IPS-18a (cell line): ENCODE results near the gene CACNA1C.

Source experiments
- H3K27ac ChIP-seq: one replicate; pipeline ENCODE4 v1.5.1; 2013; ENCODE audit warnings: low read length
- H3K27me3 ChIP-seq: one replicate; pipeline ENCODE4 v1.6.1; 2013; ENCODE audit warnings: mild to moderate bottlenecking, low read length; ENCODE audit not compliant: control insufficient read depth, insufficient read depth
- H3K36me3 ChIP-seq: one replicate; pipeline ENCODE4 v1.6.1; 2013; ENCODE audit warnings: low read depth, low read length; ENCODE audit not compliant: control insufficient read depth
- H3K4me1 ChIP-seq: one replicate; pipeline ENCODE4 v1.6.1; 2013; ENCODE audit warnings: low read depth, low read length; ENCODE audit not compliant: control insufficient read depth
- H3K4me3 ChIP-seq: one replicate; pipeline ENCODE4 v1.5.1; 2013; ENCODE audit warnings: low read length
- H3K9ac ChIP-seq: one replicate; pipeline ENCODE4 v1.6.1; 2013; ENCODE audit warnings: mild to moderate bottlenecking, low read length, moderate library complexity
- H3K9me3 ChIP-seq: one replicate; pipeline ENCODE4 v1.6.1; 2013; ENCODE audit warnings: low read depth, low read length; ENCODE audit not compliant: control insufficient read depth

The CACNA1C gene

DNA sequence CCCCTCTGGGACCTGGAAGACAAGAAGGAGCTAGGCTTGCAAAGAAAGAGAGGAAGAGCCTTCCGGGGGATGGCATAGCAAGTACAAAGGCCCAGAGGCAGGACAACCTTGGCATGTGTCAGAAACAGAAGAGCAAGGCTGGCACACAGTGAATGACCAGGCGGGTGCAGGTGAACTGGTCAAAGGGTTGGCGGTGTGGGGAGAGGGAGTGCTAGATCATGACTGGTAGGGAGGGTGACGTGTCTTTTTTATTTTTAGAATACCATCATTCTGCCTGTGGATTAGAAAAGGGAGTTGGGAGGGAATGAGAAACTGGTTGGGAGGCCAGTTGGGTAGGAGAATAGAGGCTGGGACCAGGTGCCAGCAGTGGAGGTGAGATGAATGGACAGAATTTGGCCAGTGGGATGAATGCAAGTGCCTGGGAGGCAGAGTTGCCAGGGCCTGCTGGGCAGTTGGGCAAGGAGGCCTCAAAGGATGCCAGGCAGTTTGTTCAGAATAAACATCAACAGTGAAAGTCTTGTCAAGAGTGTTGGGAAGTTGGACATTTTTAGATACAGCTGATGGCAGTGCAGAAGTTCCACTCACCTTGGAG, 168.3 kb downstream of the CACNA1C start:
- no peaks in the 10 kb centered on the region for H3K9me3 ChIP-seq
- H3K36me3 ChIP-seq = no peaks in the 10 kb centered on the region
- H3K9ac ChIP-seq = no peak overlapping the region
- H3K27ac ChIP-seq = no peak overlapping the region
- H3K4me3 ChIP-seq = no peak overlapping the region
- no peaks in the 10 kb centered on the region for H3K4me1 ChIP-seq
- H3K27me3 ChIP-seq = no peaks in the 10 kb centered on the region

DNA sequence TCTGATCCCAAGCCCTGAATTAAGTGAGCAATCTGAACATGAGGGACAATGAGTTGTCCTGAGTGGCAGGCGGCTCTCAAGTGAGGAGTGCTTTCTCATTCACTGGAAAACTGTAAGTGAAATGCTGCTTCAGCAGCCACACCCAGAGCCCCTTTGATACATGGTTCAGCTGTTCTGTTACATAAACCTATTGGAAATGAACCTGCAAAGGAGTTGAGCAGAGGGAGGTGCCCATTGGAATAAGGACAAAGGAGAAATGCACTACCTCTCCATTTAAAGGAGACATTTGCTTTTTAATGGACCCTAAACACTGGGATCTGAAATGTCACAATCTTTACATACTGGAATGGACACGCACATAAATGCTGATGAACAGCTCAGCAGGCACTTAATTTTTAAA, 169.9 kb downstream of the CACNA1C start:
- H3K36me3 ChIP-seq = no peaks in the 10 kb centered on the region
- H3K27me3 ChIP-seq = no peaks in the 10 kb centered on the region
- H3K27ac ChIP-seq = no peak overlapping the region

DNA sequence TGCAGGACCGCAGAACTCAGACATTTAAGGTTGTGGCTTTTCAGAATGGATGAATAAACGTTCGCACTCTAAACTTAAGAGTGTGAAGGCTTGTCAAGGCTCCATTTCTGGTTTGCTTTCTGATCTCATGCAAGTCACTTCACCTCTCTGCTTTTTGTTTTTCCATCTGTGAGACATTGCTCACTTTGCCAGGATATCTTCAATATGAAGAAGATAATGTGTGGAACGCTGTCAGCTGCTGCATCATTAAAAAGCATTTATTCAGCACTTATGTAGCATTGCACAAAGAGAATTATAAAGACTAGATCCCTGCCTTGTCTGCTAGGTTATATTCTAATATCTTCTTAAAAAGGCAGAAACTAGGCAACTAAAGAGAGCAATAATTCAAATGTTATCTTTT, 172.2 kb downstream of the CACNA1C start:
- no peaks in the 10 kb centered on the region for H3K27me3 ChIP-seq
- no peak overlapping the region for H3K4me3 ChIP-seq
- no peak overlapping the region for H3K9ac ChIP-seq
- H3K9me3 ChIP-seq = no peaks in the 10 kb centered on the region
- no peaks in the 10 kb centered on the region for H3K36me3 ChIP-seq
- H3K27ac ChIP-seq = no peak overlapping the region
- H3K4me1 ChIP-seq = no peaks in the 10 kb centered on the region

More for the DNA sequence above, 169.9 kb downstream of the CACNA1C start:
- H3K4me3 ChIP-seq = no peak overlapping the region
- H3K9ac ChIP-seq = no peak overlapping the region
- no peaks in the 10 kb centered on the region for H3K9me3 ChIP-seq
- no peaks in the 10 kb centered on the region for H3K4me1 ChIP-seq

DNA sequence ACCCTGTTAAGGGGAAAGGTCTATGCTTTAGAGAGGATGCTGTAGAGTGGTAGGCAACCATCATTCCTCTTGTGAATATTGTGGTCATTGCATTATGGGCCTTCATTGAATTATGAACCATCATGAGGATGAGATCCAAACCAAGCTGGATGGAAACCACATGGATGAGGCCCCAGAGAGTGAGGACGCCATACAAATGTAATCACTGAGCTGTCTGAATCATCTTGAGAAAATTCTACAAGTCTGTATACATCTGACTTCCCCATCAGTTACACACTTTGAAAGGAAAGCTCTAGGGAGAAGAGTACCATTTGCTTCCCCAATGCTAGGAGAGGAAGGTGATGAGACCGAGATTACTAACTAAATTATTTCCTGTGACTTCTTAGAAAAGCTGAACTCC, 172.9 kb downstream of the CACNA1C start:
- Histone ChIP-seq H3K9ac (no peak overlapping the region), H3K27me3 (no peaks in the 10 kb centered on the region)

DNA sequence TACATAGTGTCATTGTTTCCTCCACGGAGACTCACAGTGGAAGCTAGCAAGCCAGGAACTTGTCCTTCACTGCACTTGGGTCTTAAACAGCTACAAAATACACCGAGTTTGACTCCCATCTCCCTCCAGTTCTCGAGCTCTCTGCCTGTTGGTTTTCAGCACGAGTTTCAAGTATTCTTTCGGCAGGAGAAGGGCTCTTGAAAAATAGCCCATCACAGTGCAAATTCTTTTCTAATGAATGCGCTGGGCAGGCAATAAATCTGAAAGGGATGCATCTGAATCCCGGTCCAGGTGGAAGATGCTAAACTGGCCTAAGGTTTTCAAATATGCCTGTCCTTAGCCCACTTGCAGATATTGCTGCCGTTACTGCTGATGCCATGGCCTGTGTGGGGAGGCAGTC, 173.9 kb downstream of the CACNA1C start:
- no peaks in the 10 kb centered on the region for H3K36me3 ChIP-seq
- no peak overlapping the region for H3K4me3 ChIP-seq
- no peaks in the 10 kb centered on the region for H3K4me1 ChIP-seq
- H3K9ac ChIP-seq = no peak overlapping the region
- no peaks in the 10 kb centered on the region for H3K27me3 ChIP-seq
- no peak overlapping the region for H3K27ac ChIP-seq
- no peaks in the 10 kb centered on the region for H3K9me3 ChIP-seq

More for the DNA sequence above, 172.9 kb downstream of the CACNA1C start:
- Histone ChIP-seq H3K4me3 (no peak overlapping the region), H3K9me3 (no peaks in the 10 kb centered on the region), H3K36me3 (no peaks in the 10 kb centered on the region), H3K4me1 (no peaks in the 10 kb centered on the region), H3K27ac (no peak overlapping the region)

DNA sequence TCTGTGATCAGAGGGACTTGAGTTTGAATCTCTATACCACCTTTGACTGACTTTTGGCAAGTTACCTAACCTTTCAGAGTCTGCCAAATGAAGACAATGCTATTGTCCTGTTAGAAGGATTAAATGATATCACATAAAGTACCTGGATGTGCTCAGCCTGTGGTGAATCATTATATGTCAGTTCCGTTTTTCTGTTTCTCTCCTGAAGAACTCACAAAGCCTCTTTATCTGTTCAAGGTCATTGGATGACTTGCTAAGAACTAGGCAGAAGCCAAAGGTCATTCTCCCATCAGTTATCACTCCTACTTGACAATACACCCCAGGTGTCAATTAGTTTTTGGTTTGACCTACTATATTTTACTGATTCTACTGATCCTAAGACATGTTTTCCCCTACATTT, 174.6 kb downstream of the CACNA1C start:
- H3K27ac ChIP-seq = no peak overlapping the region
- no peak overlapping the region for H3K4me3 ChIP-seq
- no peaks in the 10 kb centered on the region for H3K36me3 ChIP-seq
- no peaks in the 10 kb centered on the region for H3K27me3 ChIP-seq
- no peaks in the 10 kb centered on the region for H3K4me1 ChIP-seq
- H3K9ac ChIP-seq = no peak overlapping the region
- no peaks in the 10 kb centered on the region for H3K9me3 ChIP-seq

DNA sequence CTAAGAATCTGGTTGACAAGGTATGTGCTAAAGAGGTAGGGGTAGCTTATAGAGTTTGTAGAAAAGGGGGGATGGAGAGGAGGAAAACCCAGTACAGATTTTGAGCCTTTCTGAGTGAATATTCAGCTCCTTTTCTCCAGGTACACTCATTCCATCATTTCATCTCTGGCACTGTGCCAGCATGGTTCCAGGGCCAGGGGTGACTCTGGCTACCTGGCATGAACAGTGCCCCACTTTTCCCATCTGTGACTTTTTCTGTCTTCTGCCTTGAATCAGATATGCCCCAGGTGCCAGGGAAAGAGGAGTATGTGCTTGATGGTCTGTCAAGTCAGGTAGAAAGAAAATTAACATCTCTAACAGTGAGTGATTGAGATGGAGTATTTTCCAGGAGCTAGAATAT, 175.7 kb downstream of the CACNA1C start:
- no peak overlapping the region for H3K4me3 ChIP-seq
- no peaks in the 10 kb centered on the region for H3K4me1 ChIP-seq
- no peaks in the 10 kb centered on the region for H3K27me3 ChIP-seq
- no peaks in the 10 kb centered on the region for H3K36me3 ChIP-seq
- no peak overlapping the region for H3K9ac ChIP-seq
- H3K9me3 ChIP-seq = no peaks in the 10 kb centered on the region
- no peak overlapping the region for H3K27ac ChIP-seq

DNA sequence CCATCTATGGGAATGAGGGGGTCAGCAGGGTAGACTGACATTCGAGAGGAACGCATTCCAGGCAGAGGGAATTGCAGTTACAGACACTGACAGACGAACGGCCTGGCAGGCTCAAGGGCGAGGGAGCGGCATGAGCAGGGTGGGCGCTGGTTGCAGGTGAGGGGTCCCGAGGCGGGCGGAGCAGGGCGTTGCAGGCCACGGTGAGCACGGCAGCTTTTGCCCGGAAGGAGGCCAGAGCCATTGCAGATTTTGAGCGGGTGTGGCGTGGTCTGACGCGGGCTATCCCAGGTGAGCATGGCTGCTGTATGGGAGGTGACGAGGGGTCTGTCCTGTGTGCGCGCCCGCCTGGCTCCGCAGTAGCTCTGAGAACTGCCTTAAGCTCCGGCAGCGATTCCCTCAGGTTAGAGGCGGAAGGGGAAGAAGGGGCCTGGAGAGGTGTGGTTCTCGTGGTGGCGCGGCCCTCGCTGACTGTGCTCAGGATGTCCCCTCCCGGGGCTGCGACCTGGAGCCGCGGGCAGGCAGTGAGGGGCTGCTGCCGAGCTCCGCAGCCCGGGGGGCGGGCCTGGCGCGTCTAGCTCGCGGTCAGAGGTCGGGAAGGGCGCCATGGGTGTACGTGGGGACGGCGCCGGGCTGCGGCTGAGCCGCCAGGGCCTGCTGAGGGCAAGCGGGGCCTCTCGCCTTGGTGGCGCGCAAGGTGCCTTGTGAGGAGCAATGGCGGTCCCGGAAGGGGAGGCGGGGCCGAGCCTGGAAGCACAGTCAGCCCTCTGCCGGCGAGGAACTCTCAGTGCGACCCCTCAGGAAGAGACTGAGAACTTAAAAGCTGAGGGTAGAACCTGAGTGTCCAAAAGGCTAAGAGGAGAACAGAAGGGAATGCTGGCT, 177.1 kb downstream of the CACNA1C start:
- no peaks in the 10 kb centered on the region for H3K9me3 ChIP-seq
- H3K4me1 ChIP-seq = no peaks in the 10 kb centered on the region
- no peaks in the 10 kb centered on the region for H3K36me3 ChIP-seq
- H3K27ac ChIP-seq = no peak overlapping the region
- no peak overlapping the region for H3K9ac ChIP-seq
- no peak overlapping the region for H3K4me3 ChIP-seq
- H3K27me3 ChIP-seq = no peaks in the 10 kb centered on the region

DNA sequence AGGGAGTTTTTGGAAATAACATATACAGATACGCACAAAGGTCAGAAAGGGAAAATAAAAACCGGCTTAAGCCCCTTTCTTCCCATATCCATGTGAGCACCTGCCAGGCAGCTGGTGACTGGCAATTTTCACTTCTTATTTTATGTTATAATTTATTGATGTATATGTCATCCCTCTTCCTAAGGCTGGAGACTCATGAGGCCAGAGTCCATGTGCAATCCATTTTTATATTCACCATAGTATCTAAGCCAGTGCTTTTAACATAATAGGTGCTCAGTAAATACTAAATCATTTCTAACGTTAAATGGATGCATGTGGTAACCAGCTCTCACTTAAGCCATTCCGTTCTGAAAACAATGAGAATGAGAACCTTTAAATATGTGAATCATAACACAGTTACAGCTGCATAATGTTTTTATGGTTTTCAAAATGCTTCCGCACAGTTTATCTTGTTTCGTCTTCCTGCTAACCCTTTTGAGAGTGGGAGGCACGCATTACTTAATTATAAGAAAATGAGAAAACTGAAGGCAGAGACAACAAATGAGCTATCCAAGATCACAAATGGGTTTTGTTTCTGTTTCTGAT, 178.3 kb downstream of the CACNA1C start:
- no peaks in the 10 kb centered on the region for H3K9me3 ChIP-seq
- no peaks in the 10 kb centered on the region for H3K36me3 ChIP-seq
- no peak overlapping the region for H3K27ac ChIP-seq
- H3K27me3 ChIP-seq = no peaks in the 10 kb centered on the region
- no peak overlapping the region for H3K9ac ChIP-seq
- no peaks in the 10 kb centered on the region for H3K4me1 ChIP-seq
- no peak overlapping the region for H3K4me3 ChIP-seq

DNA sequence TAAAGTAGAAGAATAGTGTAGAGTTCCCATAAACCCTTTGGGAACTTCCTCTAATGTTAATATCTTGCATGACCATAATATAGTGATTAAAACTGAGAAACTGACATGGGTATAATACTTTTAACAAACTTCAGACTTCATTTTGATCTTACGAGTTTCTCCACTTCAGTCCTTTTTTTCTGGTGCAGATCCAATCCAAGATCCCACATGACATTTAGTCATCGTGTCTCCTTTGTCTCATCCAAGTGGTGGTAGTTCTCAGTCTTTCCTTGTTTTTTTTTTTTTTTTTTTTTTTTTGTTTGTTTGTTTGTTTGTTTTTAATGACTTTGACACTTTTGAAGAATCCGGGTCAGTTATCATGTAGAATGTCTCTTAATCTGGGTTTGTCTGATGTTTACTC, 179.2 kb downstream of the CACNA1C start:
- Histone ChIP-seq H3K9ac (no peak overlapping the region), H3K36me3 (no peaks in the 10 kb centered on the region), H3K4me3 (no peak overlapping the region), H3K4me1 (no peaks in the 10 kb centered on the region), H3K27me3 (no peaks in the 10 kb centered on the region), H3K9me3 (no peaks in the 10 kb centered on the region), H3K27ac (no peak overlapping the region)

DNA sequence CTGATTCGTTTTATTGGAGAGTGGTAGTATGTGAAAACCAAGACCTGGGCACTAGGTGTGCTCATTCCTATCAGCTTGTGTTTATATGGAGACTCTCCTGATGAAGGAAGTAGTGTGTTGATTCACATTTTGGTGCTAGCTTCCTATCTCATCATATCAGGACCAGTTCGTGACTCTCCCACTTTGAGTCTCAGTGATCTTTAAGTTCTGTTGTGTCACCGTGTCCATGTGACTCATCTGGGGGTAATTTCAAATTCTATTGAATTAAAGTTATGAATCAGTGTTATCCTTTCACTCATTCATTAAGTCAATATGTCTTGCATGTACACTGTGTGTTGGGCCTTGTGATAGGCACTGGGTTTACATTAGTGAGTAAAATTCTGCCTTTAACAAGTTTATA, 180.2 kb downstream of the CACNA1C start:
- Histone ChIP-seq H3K27me3 (no peaks in the 10 kb centered on the region), H3K4me3 (no peak overlapping the region), H3K27ac (no peak overlapping the region)

More for the DNA sequence above, 180.2 kb downstream of the CACNA1C start:
- H3K36me3 ChIP-seq = no peaks in the 10 kb centered on the region
- H3K9ac ChIP-seq = no peak overlapping the region
- no peaks in the 10 kb centered on the region for H3K4me1 ChIP-seq
- no peaks in the 10 kb centered on the region for H3K9me3 ChIP-seq
